Measurements from ENCODE around the gene ADAMTS1. TPM values are rescaled to one million over a fixed set of nuclear protein-coding genes. Genes with fewer than 3 reads are reported as not detected.

Gene ADAMTS1
- total RNA-seq, 1 experiment from 2014 or later: 0.26 TPM

GRCh38 chr21:26790296-26790695 lies 54.9 kb downstream of the ADAMTS1 start:
- ChIA-PET CTCF (no interaction called here), POLR2A (ENCODE audit: unreplicated experiment) (no interaction called here)
- H3K4me3 ChIP-seq: no peak overlapping the region
- H3K36me3 ChIP-seq (ENCODE audit: low read depth): no peaks in the 10 kb centered on the region
- H3K4me1 ChIP-seq (replicated peaks; ENCODE audit: insufficient read depth): no peaks in the 10 kb centered on the region
- H2AFZ ChIP-seq: no peak overlapping the region
- intact Hi-C loops (cut with micrococcal nuclease; ENCODE audit: unreplicated experiment): no loop called here
- TF ChIP-seq, protein P1, sequence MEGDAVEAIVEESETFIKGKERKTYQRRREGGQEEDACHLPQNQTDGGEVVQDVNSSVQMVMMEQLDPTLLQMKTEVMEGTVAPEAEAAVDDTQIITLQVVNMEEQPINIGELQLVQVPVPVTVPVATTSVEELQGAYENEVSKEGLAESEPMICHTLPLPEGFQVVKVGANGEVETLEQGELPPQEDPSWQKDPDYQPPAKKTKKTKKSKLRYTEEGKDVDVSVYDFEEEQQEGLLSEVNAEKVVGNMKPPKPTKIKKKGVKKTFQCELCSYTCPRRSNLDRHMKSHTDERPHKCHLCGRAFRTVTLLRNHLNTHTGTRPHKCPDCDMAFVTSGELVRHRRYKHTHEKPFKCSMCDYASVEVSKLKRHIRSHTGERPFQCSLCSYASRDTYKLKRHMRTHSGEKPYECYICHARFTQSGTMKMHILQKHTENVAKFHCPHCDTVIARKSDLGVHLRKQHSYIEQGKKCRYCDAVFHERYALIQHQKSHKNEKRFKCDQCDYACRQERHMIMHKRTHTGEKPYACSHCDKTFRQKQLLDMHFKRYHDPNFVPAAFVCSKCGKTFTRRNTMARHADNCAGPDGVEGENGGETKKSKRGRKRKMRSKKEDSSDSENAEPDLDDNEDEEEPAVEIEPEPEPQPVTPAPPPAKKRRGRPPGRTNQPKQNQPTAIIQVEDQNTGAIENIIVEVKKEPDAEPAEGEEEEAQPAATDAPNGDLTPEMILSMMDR (conservative IDR thresholded peaks at IDR 0.05): no peak
- TF ChIP-seq EZH2 (IDR thresholded peaks at IDR 0.05; ENCODE audit: low read depth): no peak
- no peaks in the 10 kb centered on the region for H3K27me3 ChIP-seq (ENCODE audit: insufficient read depth, low read depth)
- no peak for DNase-seq
- H3K27ac ChIP-seq: no peak overlapping the region
- H3K79me2 ChIP-seq (ENCODE audit: low read depth): no peaks in the 10 kb centered on the region
- no TSS peak for BruUV-seq (replicated peaks)
- no peaks in the 10 kb centered on the region for H3K9me3 ChIP-seq (ENCODE audit: insufficient read depth, low read depth)
- no peak overlapping the region for H3K4me2 ChIP-seq
- H3K9me2 ChIP-seq (ENCODE audit: insufficient read depth): no peaks in the 10 kb centered on the region
- H3F3A ChIP-seq (ENCODE audit: insufficient read depth, low read depth): no peaks in the 10 kb centered on the region
- H4K20me1 ChIP-seq (ENCODE audit: insufficient read depth): no peaks in the 10 kb centered on the region

DNA sequence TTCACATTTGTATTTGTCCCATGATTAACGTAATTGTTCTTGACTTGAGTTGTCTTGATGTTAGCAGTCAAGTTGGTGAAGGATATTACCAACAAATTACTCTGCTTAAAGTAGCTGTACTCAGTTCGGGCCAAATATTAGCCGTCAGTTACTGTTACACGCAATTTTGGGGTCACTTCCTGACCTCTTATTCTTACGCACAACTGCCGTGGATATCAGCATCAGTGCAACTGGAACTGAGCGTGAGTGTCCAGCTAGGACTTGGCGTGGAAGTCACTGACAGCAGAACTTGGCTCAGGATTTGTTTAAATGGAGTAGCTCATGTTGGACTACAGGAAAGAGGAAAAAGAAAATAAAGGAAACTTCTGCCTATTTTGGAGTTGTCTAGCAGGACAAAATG lies 56.4 kb downstream of the ADAMTS1 start:
- H3F3A ChIP-seq (ENCODE audit: insufficient read depth, low read depth): no peaks in the 10 kb centered on the region
- H3K79me2 ChIP-seq (ENCODE audit: low read depth): no peaks in the 10 kb centered on the region
- no peaks in the 10 kb centered on the region for H3K9me3 ChIP-seq (ENCODE audit: insufficient read depth, low read depth)
- H4K20me1 ChIP-seq (ENCODE audit: insufficient read depth): no peaks in the 10 kb centered on the region
- H3K4me1 ChIP-seq (replicated peaks; ENCODE audit: insufficient read depth): no peaks in the 10 kb centered on the region
- no peaks in the 10 kb centered on the region for H3K9me2 ChIP-seq (ENCODE audit: insufficient read depth)
- H2AFZ ChIP-seq: no peak overlapping the region
- no peak overlapping the region for H3K4me3 ChIP-seq
- POLR2A ChIA-PET (ENCODE audit: unreplicated experiment): no interaction called here
- no peak overlapping the region for H3K4me2 ChIP-seq
- intact Hi-C loops (cut with micrococcal nuclease; ENCODE audit: unreplicated experiment): no loop called here
- H3K27me3 ChIP-seq (ENCODE audit: insufficient read depth, low read depth): no peaks in the 10 kb centered on the region
- TF ChIP-seq, protein P1 (conservative IDR thresholded peaks at IDR 0.05): no peak
- TF ChIP-seq EZH2 (IDR thresholded peaks at IDR 0.05; ENCODE audit: low read depth): no peak
- CTCF ChIA-PET: no interaction called here
- no peak for DNase-seq
- H3K36me3 ChIP-seq (ENCODE audit: low read depth): no peaks in the 10 kb centered on the region
- no peak overlapping the region for H3K27ac ChIP-seq
- BruUV-seq (replicated peaks): no TSS peak

Other genes starting within 250 kb of the ADAMTS1 start
- gene ADAMTS5, start 121.7 kb upstream of the ADAMTS1 start, total RNA-seq (2021): not detected in 2 replicates

Measured in PC-9 (cell line).